Measurements from ENCODE around the gene GCFC2.

- TF ChIP-seq CTCF (IDR thresholded peaks at IDR 0.05; ENCODE audit: poor library complexity) (peak; percentile 97), EZH2phosphoT487 (IDR thresholded peaks at IDR 0.05; ENCODE audit: low read depth, severe bottlenecking, unreplicated experiment) (no peak)
Measured at GRCh38 chr2:75640621-75641121, 70.0 kb downstream of the GCFC2 start.
